ENCODE data around the gene C12orf57.
"Not testable (repeated sequence)": the region's sequence is repeated elsewhere in the genome, so short reads cannot be mapped to it uniquely, and the experiment has no call there.

DNA sequence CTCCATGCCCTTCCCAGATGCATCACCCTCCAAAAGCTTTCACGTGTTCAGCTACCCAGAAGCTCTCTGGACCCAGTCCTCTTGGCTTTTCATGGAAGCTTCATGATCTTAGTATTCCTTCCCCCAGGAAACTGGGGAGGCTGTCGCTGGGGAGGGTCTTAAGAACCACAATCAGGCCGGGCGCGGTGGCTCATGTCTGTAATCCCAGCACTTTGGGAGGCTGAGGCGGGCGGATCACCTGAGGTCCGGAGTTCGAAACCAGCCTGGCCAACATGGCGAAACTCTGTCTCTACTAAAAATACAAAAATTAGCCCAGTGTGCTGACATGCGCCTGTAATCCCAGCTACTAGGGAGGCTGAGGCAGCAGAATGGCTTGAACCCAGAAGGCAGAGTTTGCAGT is 35.7 kb upstream of the C12orf57 start:
- TF ChIP-seq IRF2 (CRISPR knock-in tag; IDR thresholded peaks at IDR 0.05; ENCODE audit: borderline replicate concordance, low read depth); RORB (CRISPR knock-in tag; IDR thresholded peaks at IDR 0.05); RELA (CRISPR knock-in tag; IDR thresholded peaks at IDR 0.05; ENCODE audit: borderline replicate concordance); ZNF263 (CRISPR knock-in tag; IDR thresholded peaks at IDR 0.05; ENCODE audit: low read depth): not testable (repeated sequence)
- TF ChIP-seq, protein P1, sequence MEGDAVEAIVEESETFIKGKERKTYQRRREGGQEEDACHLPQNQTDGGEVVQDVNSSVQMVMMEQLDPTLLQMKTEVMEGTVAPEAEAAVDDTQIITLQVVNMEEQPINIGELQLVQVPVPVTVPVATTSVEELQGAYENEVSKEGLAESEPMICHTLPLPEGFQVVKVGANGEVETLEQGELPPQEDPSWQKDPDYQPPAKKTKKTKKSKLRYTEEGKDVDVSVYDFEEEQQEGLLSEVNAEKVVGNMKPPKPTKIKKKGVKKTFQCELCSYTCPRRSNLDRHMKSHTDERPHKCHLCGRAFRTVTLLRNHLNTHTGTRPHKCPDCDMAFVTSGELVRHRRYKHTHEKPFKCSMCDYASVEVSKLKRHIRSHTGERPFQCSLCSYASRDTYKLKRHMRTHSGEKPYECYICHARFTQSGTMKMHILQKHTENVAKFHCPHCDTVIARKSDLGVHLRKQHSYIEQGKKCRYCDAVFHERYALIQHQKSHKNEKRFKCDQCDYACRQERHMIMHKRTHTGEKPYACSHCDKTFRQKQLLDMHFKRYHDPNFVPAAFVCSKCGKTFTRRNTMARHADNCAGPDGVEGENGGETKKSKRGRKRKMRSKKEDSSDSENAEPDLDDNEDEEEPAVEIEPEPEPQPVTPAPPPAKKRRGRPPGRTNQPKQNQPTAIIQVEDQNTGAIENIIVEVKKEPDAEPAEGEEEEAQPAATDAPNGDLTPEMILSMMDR (IDR thresholded peaks at IDR 0.05) = not testable (repeated sequence)
- TF ChIP-seq, protein P2, sequence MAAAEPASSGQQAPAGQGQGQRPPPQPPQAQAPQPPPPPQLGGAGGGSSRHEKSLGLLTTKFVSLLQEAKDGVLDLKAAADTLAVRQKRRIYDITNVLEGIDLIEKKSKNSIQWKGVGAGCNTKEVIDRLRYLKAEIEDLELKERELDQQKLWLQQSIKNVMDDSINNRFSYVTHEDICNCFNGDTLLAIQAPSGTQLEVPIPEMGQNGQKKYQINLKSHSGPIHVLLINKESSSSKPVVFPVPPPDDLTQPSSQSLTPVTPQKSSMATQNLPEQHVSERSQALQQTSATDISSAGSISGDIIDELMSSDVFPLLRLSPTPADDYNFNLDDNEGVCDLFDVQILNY (CRISPR knock-in tag; IDR thresholded peaks at IDR 0.05) = not testable (repeated sequence)
- TF ChIP-seq, protein P3, sequence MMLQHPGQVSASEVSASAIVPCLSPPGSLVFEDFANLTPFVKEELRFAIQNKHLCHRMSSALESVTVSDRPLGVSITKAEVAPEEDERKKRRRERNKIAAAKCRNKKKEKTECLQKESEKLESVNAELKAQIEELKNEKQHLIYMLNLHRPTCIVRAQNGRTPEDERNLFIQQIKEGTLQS (CRISPR knock-in tag; conservative IDR thresholded peaks at IDR 0.05) = not testable (repeated sequence)
